ENCODE data around the gene PARVB.

GRCh38 chr22:44039566-44040171, 15.6 kb downstream of the PARVB start:
- TF ChIP-seq JUN (IDR thresholded peaks at IDR 0.05; ENCODE audit: borderline replicate concordance, insufficient read depth, insufficient read length, low read depth), result no peak
- no peak for TF ChIP-seq POLR2AphosphoS5 (IDR thresholded peaks at IDR 0.05; ENCODE audit: insufficient read depth, low read depth, low read length)
- no peak for TF ChIP-seq CTCF (IDR thresholded peaks at IDR 0.05; ENCODE audit: extremely low read depth in 1 of 2, insufficient read depth in 1 of 2, low read depth in 1 of 2, low read length in 2 of 2)
- TF ChIP-seq MAX (IDR thresholded peaks at IDR 0.05; ENCODE audit: insufficient read depth, insufficient read length), result no peak
- no peak for TF ChIP-seq POLR2A (IDR thresholded peaks at IDR 0.05; ENCODE audit: low read depth, low read length)
- no peak for TF ChIP-seq EZH2 (IDR thresholded peaks at IDR 0.05; ENCODE audit: borderline replicate concordance, low read depth, low read length, severe bottlenecking)

Measured in endothelial cell of umbilical vein (primary cell).